CD14-positive monocyte (primary cell): ENCODE results near the gene FOXD1. TPM values are rescaled to one million over a fixed set of nuclear protein-coding genes. Genes with fewer than 3 reads are reported as not detected.

ENCODE experiments used
- DNase-seq, 3 donors: peaks; one replicate each; pipeline ENCODE4 v3.0.0-alpha.2; 2011 to 2022
- H2AFZ ChIP-seq: 2 replicates; pipeline ENCODE4 v1.6.0; 2012; ENCODE audit warnings: mild to moderate bottlenecking, low read depth, low read length, inconsistent platforms; ENCODE audit not compliant: insufficient read depth, poor library complexity, severe bottlenecking
- H3K27ac ChIP-seq, 2 donors: 1 replicate in 1 of 2; 2 replicates in 1 of 2; pipeline ENCODE4 v1.5.1; 2012 to 2013; ENCODE audit warnings: low read length in 2 of 2, control low read depth in 1 of 2, inconsistent platforms in 1 of 2, low read depth in 1 of 2, mild to moderate bottlenecking in 1 of 2
- H3K27me3 ChIP-seq, 2 donors: one replicate each; pipeline versions ENCODE4 v1.6.0 to v1.6.1; 2011 to 2013; ENCODE audit warnings: low read length in 2 of 2; ENCODE audit not compliant: control insufficient read depth in 2 of 2, insufficient read depth in 2 of 2
- H3K36me3 ChIP-seq, 2 donors: replicated peaks in 1 of 2; 1 replicate in 1 of 2; 2 replicates in 1 of 2; pipeline versions ENCODE4 v1.5.1 to v1.6.1; 2012 to 2013; ENCODE audit warnings: low read length in 2 of 2, control low read depth in 1 of 2, inconsistent platforms in 1 of 2, mild to moderate bottlenecking in 1 of 2; ENCODE audit not compliant: insufficient read depth in 2 of 2, control insufficient read depth in 1 of 2
- H3K4me1 ChIP-seq, 2 donors: 1 replicate in 1 of 2; 2 replicates in 1 of 2; pipeline versions ENCODE4 v1.5.1 to v1.6.1; 2012 to 2013; ENCODE audit warnings: low read length in 2 of 2, control low read depth in 1 of 2, inconsistent platforms in 1 of 2, mild to moderate bottlenecking in 1 of 2, moderate library complexity in 1 of 2; ENCODE audit not compliant: insufficient read depth in 2 of 2, control insufficient read depth in 1 of 2
- H3K4me2 ChIP-seq: replicated peaks from 2 replicates; pipeline ENCODE3; 2012; ENCODE audit warnings: low read length, moderate library complexity, mild to moderate bottlenecking; ENCODE audit not compliant: poor library complexity, severe bottlenecking; ENCODE audit errors: extremely low read depth
- H3K4me3 ChIP-seq, 3 experiments: fragments of 200-600 bp in 1 of 3; sonication (generic) in 1 of 3; replicated peaks in 1 of 3; 1 replicate in 2 of 3; 2 replicates in 1 of 3; pipeline ENCODE4 v1.5.1; 2011 to 2013; ENCODE audit warnings: low read length in 3 of 3, mild to moderate bottlenecking in 3 of 3, control low read depth in 2 of 3, low read depth in 2 of 3, inconsistent platforms in 1 of 3, moderate library complexity in 1 of 3
- H3K79me2 ChIP-seq: 2 replicates; pipeline ENCODE4 v1.6.0; 2012; ENCODE audit warnings: mild to moderate bottlenecking, control low read depth, inconsistent platforms, low read length, moderate library complexity; ENCODE audit not compliant: insufficient read depth
- H3K9ac ChIP-seq: 2 replicates; pipeline ENCODE4 v1.6.0; 2017; ENCODE audit warnings: low read length, mild to moderate bottlenecking; ENCODE audit not compliant: insufficient read depth, poor library complexity, severe bottlenecking
- H3K9me3 ChIP-seq, 2 donors: replicated peaks in 1 of 2; 1 replicate in 1 of 2; 2 replicates in 1 of 2; pipeline versions ENCODE4 v1.5.1 to v1.6.1; 2012 to 2013; ENCODE audit warnings: low read length in 2 of 2, control low read depth in 1 of 2; ENCODE audit not compliant: control insufficient read depth in 1 of 2, insufficient read depth in 1 of 2
- H4K20me1 ChIP-seq: 2 replicates; pipeline ENCODE4 v1.6.0; 2012; ENCODE audit warnings: mild to moderate bottlenecking, low read length, control low read depth, moderate library complexity; ENCODE audit not compliant: insufficient read depth
- H3K27ac Mint-ChIP-seq, 7 donors: one replicate each; pipeline ENCODE4 v1.8.0; 2020; ENCODE audit warnings: mild to moderate bottlenecking in 7 of 7, mixed read lengths in 7 of 7, moderate library complexity in 6 of 7, inconsistent platforms in 2 of 7
- H3K27me3 Mint-ChIP-seq, 3 donors: one replicate each; pipeline ENCODE4 v1.8.0; 2021 to 2022; ENCODE audit warnings: low read depth in 3 of 3, mild to moderate bottlenecking in 3 of 3, mixed read lengths in 3 of 3, moderate library complexity in 3 of 3, inconsistent platforms in 1 of 3
- H3K36me3 Mint-ChIP-seq, 2 donors: one replicate each; pipeline ENCODE4 v1.8.0; 2020; ENCODE audit warnings: mixed read lengths in 2 of 2, inconsistent platforms in 1 of 2, mild to moderate bottlenecking in 1 of 2
- H3K4me1 Mint-ChIP-seq: one replicate; pipeline ENCODE4 v1.8.0; 2020; ENCODE audit warnings: mild to moderate bottlenecking, mixed read lengths
- H3K4me3 Mint-ChIP-seq, 2 donors: one replicate each; pipeline ENCODE4 v1.8.0; 2020; ENCODE audit warnings: mild to moderate bottlenecking in 2 of 2, mixed read lengths in 2 of 2, moderate library complexity in 1 of 2
- H3K9me3 Mint-ChIP-seq, 7 donors: one replicate each; pipeline ENCODE4 v1.8.0; 2020 to 2022; ENCODE audit warnings: mixed read lengths in 7 of 7, mild to moderate bottlenecking in 6 of 7, moderate library complexity in 6 of 7, inconsistent platforms in 2 of 7
- WGBS: methylation state at CpG from one replicate; pipeline ENCODE4 v1.1.5; 2013; ENCODE audit warnings: missing lambda C conversion rate; ENCODE audit not compliant: insufficient coverage; 5-methylcytosine and 5-hydroxymethylcytosine counted together
- intact Hi-C, 2 donors: fragments of 100-400 bp; cut with micrococcal nuclease; formaldehyde crosslinking; loops; one replicate each; pipeline versions ENCODE4 v1.15.0 to v1.15.1; 2023
- polyA plus RNA-seq, 3 donors: library from polyadenylated mRNA; depleted of rRNA in 1 of 3; unstranded in 2 of 3; stranded (reverse) in 1 of 3; fragments of 300-500 nt in 2 of 3; fragments of >200 nt in 1 of 3; fragmentation: Illumina TruSeq in 2 of 3; gene quantifications; 1 replicate in 2 of 3; 2 replicates in 1 of 3; pipeline ENCODE4 v1.2.3, GENCODE V29; 2012 to 2021
- TF ChIP-seq, protein P1 (sequence below): fragments of 200-600 bp; IDR thresholded peaks from one replicate; pipeline ENCODE4 v1.8.0; 2022; ENCODE audit warnings: antibody characterized with exemption, mild to moderate bottlenecking

Gene FOXD1
- polyA plus RNA-seq, 3 donors: 0.04 TPM; not detected in 2

DNA sequence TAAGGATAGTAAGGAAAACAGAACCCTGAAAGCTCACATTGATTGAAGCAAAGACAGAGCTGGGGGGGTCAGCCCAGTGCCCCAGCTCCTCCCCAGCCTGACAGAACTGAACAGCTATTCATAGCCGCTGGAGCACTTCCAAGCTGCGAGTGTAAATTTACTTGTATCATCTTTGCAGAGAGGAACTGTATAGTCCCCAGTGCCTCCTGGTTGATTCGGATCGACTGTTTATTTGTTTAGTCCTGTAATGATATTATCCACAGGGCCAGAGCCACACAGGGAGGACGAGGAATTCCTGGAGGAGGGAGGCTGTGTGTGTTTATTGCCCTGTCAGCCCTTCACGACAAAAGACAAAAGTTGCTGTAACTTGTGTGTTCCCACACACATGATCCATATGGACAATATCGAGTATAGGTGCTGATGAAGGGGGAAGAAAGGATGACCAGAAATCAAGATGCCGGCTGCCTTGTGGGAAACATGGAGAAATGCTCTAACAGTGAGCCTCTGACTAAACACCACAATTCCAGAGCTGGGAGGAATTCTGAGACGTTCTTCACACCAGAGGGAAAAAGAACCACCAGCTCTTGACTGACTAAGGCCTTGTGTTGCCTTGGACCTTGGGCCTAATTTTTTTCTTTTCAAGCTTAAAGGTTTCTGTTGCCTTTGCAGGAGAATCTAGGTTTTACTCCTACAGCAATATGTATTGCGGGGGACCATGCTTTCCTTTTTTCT lies 31.1 kb downstream of the FOXD1 start:
- H4K20me1 ChIP-seq: no peaks in the 10 kb centered on the region
- DNase-seq: no peak
- H3K4me2 ChIP-seq: no peak overlapping the region
- no peak overlapping the region for H2AFZ ChIP-seq
- H3K36me3 Mint-ChIP-seq: peaks cover 0 to 4% of the 10 kb centered on the region in 2 donors
- no peaks in the 10 kb centered on the region for H3K79me2 ChIP-seq
- peak overlapping the region in 1 of 2 donors; percentile 63 for H3K4me3 Mint-ChIP-seq
- H3K9ac ChIP-seq: no peak overlapping the region
- 27% methylated on average over 8 of the region's 10 CpGs for WGBS
- peaks cover 88 to 98% of the 10 kb centered on the region in 2 donors for H3K27me3 ChIP-seq
- H3K36me3 ChIP-seq: no peaks in the 10 kb centered on the region
- TF ChIP-seq, protein P1, sequence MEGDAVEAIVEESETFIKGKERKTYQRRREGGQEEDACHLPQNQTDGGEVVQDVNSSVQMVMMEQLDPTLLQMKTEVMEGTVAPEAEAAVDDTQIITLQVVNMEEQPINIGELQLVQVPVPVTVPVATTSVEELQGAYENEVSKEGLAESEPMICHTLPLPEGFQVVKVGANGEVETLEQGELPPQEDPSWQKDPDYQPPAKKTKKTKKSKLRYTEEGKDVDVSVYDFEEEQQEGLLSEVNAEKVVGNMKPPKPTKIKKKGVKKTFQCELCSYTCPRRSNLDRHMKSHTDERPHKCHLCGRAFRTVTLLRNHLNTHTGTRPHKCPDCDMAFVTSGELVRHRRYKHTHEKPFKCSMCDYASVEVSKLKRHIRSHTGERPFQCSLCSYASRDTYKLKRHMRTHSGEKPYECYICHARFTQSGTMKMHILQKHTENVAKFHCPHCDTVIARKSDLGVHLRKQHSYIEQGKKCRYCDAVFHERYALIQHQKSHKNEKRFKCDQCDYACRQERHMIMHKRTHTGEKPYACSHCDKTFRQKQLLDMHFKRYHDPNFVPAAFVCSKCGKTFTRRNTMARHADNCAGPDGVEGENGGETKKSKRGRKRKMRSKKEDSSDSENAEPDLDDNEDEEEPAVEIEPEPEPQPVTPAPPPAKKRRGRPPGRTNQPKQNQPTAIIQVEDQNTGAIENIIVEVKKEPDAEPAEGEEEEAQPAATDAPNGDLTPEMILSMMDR: no peak
- no peak overlapping the region for H3K27ac ChIP-seq
- no peak overlapping the region for H3K4me3 ChIP-seq
- H3K4me1 ChIP-seq: no peaks in the 10 kb centered on the region
- H3K27ac Mint-ChIP-seq: no peak overlapping the region
- peaks cover 0 to 60% of the 10 kb centered on the region in 2 donors for H3K9me3 ChIP-seq
- peaks cover 2 to 31% (median 22%) of the 10 kb centered on the region in 7 donors for H3K9me3 Mint-ChIP-seq
- peaks cover 13% of the 10 kb centered on the region for H3K4me1 Mint-ChIP-seq
- intact Hi-C loops: no loop called here
- peaks cover 77 to 94% (median 83%) of the 10 kb centered on the region in 3 donors for H3K27me3 Mint-ChIP-seq

DNA sequence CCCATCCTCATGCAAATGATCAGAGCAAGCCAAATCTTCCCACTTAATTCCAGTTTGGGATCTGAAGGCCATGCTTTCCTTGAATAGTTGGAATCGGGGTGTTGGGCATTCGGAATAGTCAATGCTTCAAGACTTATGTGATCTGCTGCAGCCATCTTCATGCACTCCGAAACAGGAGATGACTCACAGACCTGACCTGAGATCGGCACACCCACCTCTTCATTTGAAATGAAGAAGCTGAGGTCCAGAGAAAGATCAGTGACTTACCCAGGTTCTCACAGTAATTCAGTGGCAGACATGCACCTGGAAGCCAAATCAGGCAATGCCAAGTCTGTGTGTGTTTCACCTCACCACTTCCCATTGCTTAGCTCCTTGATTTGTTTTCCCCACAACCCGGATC lies 33.0 kb downstream of the FOXD1 start:
- peaks cover under 1 to 20% (median 16%) of the 10 kb centered on the region in 7 donors for H3K9me3 Mint-ChIP-seq
- peaks cover 79 to 92% of the 10 kb centered on the region in 2 donors for H3K27me3 ChIP-seq
- no peak overlapping the region for H3K4me3 ChIP-seq
- H3K36me3 ChIP-seq: no peaks in the 10 kb centered on the region
- H3K4me1 Mint-ChIP-seq: peaks cover 7% of the 10 kb centered on the region
- no peaks in the 10 kb centered on the region for H4K20me1 ChIP-seq
- no peak overlapping the region for H3K9ac ChIP-seq
- H3K4me2 ChIP-seq: no peak overlapping the region
- H3K4me3 Mint-ChIP-seq: peak overlapping the region in 1 of 2 donors; percentile 23
- no peak overlapping the region for H3K27ac ChIP-seq
- no peak overlapping the region for H2AFZ ChIP-seq
- H3K27ac Mint-ChIP-seq: no peak overlapping the region
- peaks cover 0 to 49% of the 10 kb centered on the region in 2 donors for H3K9me3 ChIP-seq
- H3K79me2 ChIP-seq: no peaks in the 10 kb centered on the region
- H3K27me3 Mint-ChIP-seq: peaks cover 64 to 83% (median 70%) of the 10 kb centered on the region in 3 donors
- intact Hi-C loops: no loop called here
- peaks cover 0 to 3% of the 10 kb centered on the region in 2 donors for H3K36me3 Mint-ChIP-seq
- no peak for DNase-seq
- H3K4me1 ChIP-seq: no peaks in the 10 kb centered on the region
- 81% methylated on average over 3 of the region's 5 CpGs for WGBS
- TF ChIP-seq, protein P1: no peak
